Caco-2 (cell line): ENCODE data around the gene ZBTB44. TPM values are rescaled to one million over a fixed set of nuclear protein-coding genes. Genes with fewer than 3 reads are reported as not detected.
"Not testable (repeated sequence)": the region's sequence is repeated elsewhere in the genome, so short reads cannot be mapped to it uniquely, and the experiment has no call there.

Experiments used
- BruUV-seq: library from RNA; stranded (reverse); fragments of 400-500 nt; replicated peaks from 2 replicates; lab custom pipeline; 2021; lab: Mats Ljungman, UMichigan
- CTCF ChIA-PET: fragments of 300-600 bp; sonication (Branson Sonifier 250); formaldehyde crosslinking; loops from one replicate; lab custom pipeline; 2022; ENCODE audit warnings: antibody characterized with exemption; lab: Charles Lee
- POLR2A ChIA-PET: fragments of 300-600 bp; sonication (Branson Sonifier 250); formaldehyde crosslinking; loops from one replicate; lab custom pipeline; 2022; ENCODE audit warnings: antibody characterized with exemption; lab: Charles Lee
- DNase-seq, 2 experiments: peaks; one replicate each; pipeline versions ENCODE4 v3.0.0 to v3.0.0-alpha.2; 2020 to 2022
- H3K27me3 ChIP-seq: replicated peaks from 2 replicates; pipeline ENCODE4 v1.6.0; 2011; ENCODE audit warnings: low read length; ENCODE audit not compliant: control insufficient read depth, insufficient read depth
- H3K36me3 ChIP-seq: 2 replicates; pipeline ENCODE4 v1.5.1; 2011; ENCODE audit warnings: low read length; ENCODE audit not compliant: control insufficient read depth, insufficient read depth
- H3K4me1 ChIP-seq: fragments of 250-450 bp; sonication (Bioruptor Pico); 2 replicates; pipeline ENCODE4 v1.5.1; 2020; ENCODE audit warnings: mild to moderate bottlenecking
- H3K4me3 ChIP-seq: 2 replicates; pipeline ENCODE4 v1.5.1; 2011; ENCODE audit warnings: low read depth, mild to moderate bottlenecking, control low read depth, low read length
- H3K9me3 ChIP-seq: fragments of 250-450 bp; sonication (Bioruptor Pico); 2 replicates; pipeline ENCODE4 v1.5.1; 2020; ENCODE audit warnings: mild to moderate bottlenecking, moderate library complexity
- H3K27ac Mint-ChIP-seq: one replicate; pipeline ENCODE4 v1.8.0; 2022; ENCODE audit warnings: mixed read lengths; ENCODE audit not compliant: unreplicated experiment
- H3K27me3 Mint-ChIP-seq: one replicate; pipeline ENCODE4 v1.8.0; 2022; ENCODE audit warnings: mixed read lengths; ENCODE audit not compliant: insufficient read depth, unreplicated experiment
- H3K36me3 Mint-ChIP-seq: one replicate; pipeline ENCODE4 v1.8.0; 2022; ENCODE audit warnings: mild to moderate bottlenecking, mixed read lengths; ENCODE audit not compliant: insufficient read depth, unreplicated experiment
- H3K4me1 Mint-ChIP-seq: one replicate; pipeline ENCODE4 v1.8.0; 2022; ENCODE audit warnings: low read depth, mixed read lengths; ENCODE audit not compliant: unreplicated experiment
- H3K4me3 Mint-ChIP-seq: one replicate; pipeline ENCODE4 v1.8.0; 2022; ENCODE audit warnings: mild to moderate bottlenecking, moderate library complexity, mixed read lengths; ENCODE audit not compliant: unreplicated experiment
- H3K9me3 Mint-ChIP-seq: one replicate; pipeline ENCODE4 v1.8.0; 2022; ENCODE audit warnings: mixed read lengths; ENCODE audit not compliant: unreplicated experiment
- intact Hi-C: fragments of 100-400 bp; cut with micrococcal nuclease; formaldehyde crosslinking; loops from one replicate; pipeline ENCODE4 v1.10.0; 2022; ENCODE audit not compliant: unreplicated experiment
- total RNA-seq: library from RNA; stranded (reverse); gene quantifications from 2 replicates; pipeline ENCODE4 v1.2.3, GENCODE V29; 2022
- TF ChIP-seq, protein P1 (sequence below), 2 experiments: fragments of 200-600 bp in 1 of 2; IDR thresholded peaks; 1 replicate in 1 of 2; 2 replicates in 1 of 2; pipeline versions ENCODE4 v1.5.1 to v1.8.0; 2011 to 2022; ENCODE audit warnings: antibody characterized with exemption in 1 of 2, control low read depth in 1 of 2, inconsistent platforms in 1 of 2, low read depth in 1 of 2, low read length in 1 of 2, mild to moderate bottlenecking in 1 of 2, moderate library complexity in 1 of 2; ENCODE audit not compliant: insufficient read depth in 1 of 2, severe bottlenecking in 1 of 2, unreplicated experiment in 1 of 2

Gene ZBTB44
- total RNA-seq, 1 experiment from 2014 or later = 53.6 TPM

DNA sequence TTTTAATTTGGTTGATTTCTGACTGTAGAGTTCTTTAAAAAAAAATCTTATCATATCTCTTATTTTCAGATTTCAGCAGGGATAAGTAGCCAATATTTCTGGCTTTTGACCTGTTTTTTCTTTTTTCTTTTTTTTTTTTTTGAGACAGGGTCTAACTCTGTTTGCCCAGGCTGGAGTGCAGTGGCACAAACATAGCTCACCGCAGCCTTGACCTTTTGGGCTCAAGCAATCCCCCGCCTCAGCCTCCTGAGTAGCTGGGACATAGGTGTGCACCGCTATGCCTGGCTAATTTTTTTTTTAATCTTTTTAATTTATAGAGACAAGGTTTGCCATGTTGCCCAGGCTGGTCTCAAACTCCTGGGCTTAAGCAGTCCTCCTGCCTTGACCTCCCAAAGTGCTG is 23.9 kb upstream of the ZBTB44 start:
- Mint-ChIP-seq H3K4me3 (no peak overlapping the region), H3K27me3 (peaks cover 3% of the 10 kb centered on the region), H3K36me3 (no peaks in the 10 kb centered on the region), H3K4me1 (no peaks in the 10 kb centered on the region), H3K27ac (no peak overlapping the region), H3K9me3 (peaks cover 17% of the 10 kb centered on the region)
- no peak for DNase-seq
- intact Hi-C loops = no loop called here
- Histone ChIP-seq H3K4me3 (no peak overlapping the region), H3K27me3 (no peaks in the 10 kb centered on the region), H3K4me1 (no peaks in the 10 kb centered on the region), H3K9me3 (peaks cover 26% of the 10 kb centered on the region), H3K36me3 (no peaks in the 10 kb centered on the region)
- TF ChIP-seq, protein P1, sequence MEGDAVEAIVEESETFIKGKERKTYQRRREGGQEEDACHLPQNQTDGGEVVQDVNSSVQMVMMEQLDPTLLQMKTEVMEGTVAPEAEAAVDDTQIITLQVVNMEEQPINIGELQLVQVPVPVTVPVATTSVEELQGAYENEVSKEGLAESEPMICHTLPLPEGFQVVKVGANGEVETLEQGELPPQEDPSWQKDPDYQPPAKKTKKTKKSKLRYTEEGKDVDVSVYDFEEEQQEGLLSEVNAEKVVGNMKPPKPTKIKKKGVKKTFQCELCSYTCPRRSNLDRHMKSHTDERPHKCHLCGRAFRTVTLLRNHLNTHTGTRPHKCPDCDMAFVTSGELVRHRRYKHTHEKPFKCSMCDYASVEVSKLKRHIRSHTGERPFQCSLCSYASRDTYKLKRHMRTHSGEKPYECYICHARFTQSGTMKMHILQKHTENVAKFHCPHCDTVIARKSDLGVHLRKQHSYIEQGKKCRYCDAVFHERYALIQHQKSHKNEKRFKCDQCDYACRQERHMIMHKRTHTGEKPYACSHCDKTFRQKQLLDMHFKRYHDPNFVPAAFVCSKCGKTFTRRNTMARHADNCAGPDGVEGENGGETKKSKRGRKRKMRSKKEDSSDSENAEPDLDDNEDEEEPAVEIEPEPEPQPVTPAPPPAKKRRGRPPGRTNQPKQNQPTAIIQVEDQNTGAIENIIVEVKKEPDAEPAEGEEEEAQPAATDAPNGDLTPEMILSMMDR (IDR thresholded peaks at IDR 0.05; ENCODE audit: insufficient read depth in 1 of 2, low read depth in 1 of 2, low read length in 1 of 2, severe bottlenecking in 1 of 2, unreplicated experiment in 1 of 2) = no peak
- ChIA-PET CTCF (interaction anchor here (0.8 kb wide), 1 partner anchor 127 kb away, joined by 3 read pairs; no protein-coding TSS in a partner anchor), POLR2A (no interaction called here)
- no TSS peak for BruUV-seq

DNA sequence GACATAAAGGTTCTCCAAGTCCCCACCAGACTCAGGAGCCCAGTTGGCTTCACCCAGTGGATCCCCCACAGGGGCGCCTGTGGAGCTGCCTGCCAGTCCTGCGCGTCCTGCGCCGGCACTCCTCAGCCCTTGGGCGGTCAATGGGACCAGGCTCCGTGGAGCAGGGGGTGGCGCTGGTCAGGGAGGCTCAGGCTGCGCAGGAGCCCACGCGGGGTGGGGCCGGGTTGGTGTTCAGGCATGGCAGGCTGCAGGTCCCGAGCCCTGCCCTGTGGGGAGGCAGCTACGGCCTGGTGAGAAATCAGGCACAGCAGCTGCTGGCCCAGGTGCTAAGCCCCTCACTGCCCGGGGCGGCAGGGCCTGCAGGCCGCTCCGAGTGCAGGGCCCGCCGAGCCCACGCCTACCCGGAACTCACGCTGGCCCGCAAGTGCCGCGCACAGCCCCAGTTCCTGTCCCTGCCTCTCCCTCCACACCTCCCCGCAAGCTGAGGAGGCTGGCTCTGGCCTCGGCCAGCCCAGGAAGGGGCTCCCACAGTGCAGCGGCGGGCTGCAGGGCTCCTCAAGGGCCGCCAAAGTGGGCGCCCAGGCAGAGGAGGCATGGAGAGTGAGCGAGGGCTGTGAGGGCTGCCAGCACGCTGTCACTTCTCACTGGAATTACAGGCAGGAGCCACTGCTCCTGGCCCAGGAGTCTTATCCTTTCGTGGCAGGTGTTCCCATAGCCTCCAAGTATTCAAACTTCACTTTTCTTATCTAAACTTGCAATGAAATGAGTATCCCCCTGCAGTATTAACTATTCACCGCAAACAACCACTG is 22.8 kb upstream of the ZBTB44 start:
- Histone ChIP-seq H3K9me3 (peaks cover 26% of the 10 kb centered on the region), H3K27me3 (no peaks in the 10 kb centered on the region), H3K36me3 (no peaks in the 10 kb centered on the region), H3K4me3 (no peak overlapping the region), H3K4me1 (no peaks in the 10 kb centered on the region)
- no peak overlapping the region for H3K27ac Mint-ChIP-seq
- no TSS peak for BruUV-seq
- DNase-seq = no peak
- CTCF ChIA-PET = no interaction called here
- POLR2A ChIA-PET = no interaction called here
- peaks cover under 1% of the 10 kb centered on the region for H3K27me3 Mint-ChIP-seq
- peaks cover 17% of the 10 kb centered on the region for H3K9me3 Mint-ChIP-seq
- H3K36me3 Mint-ChIP-seq = no peaks in the 10 kb centered on the region
- intact Hi-C loops = no loop called here
- H3K4me3 Mint-ChIP-seq = no peak overlapping the region
- H3K4me1 Mint-ChIP-seq = no peaks in the 10 kb centered on the region
- TF ChIP-seq, protein P1 (IDR thresholded peaks at IDR 0.05; ENCODE audit: insufficient read depth in 1 of 2, low read depth in 1 of 2, low read length in 1 of 2, severe bottlenecking in 1 of 2, unreplicated experiment in 1 of 2) = no peak

DNA sequence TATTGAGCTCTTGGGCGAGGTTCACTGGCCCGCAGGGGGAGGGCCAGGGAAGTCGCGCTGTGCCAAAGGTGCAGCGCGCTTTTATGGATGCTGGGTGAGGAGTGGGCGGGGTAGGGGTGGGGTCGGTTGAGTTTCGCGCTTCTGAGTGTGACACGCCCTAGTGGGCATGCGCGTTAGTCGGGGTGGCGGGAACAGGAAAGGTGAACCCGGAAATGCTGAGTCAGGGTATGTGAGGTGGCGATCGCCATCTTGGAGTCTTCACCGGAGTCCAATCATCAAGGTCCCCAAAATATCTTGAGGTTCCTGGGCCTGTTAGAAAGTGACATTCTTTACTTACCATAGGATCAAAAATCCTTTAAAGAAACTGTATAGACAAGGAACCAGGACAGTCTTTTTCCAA is 16.7 kb upstream of the ZBTB44 start:
- DNase-seq, H3K4me3 Mint-ChIP-seq, H3K4me1 ChIP-seq, H3K27me3 ChIP-seq, H3K4me1 Mint-ChIP-seq, BruUV-seq, POLR2A ChIA-PET, H3K9me3 ChIP-seq, CTCF ChIA-PET, intact Hi-C loops, H3K27me3 Mint-ChIP-seq, H3K36me3 ChIP-seq, H3K27ac Mint-ChIP-seq, H3K36me3 Mint-ChIP-seq, H3K4me3 ChIP-seq: not testable (repeated sequence)
- peaks cover 12% of the 10 kb centered on the region for H3K9me3 Mint-ChIP-seq
